Measurements from ENCODE around the gene JAKMIP1.

- TF ChIP-seq EHMT2 (IDR thresholded peaks at IDR 0.05; ENCODE audit: borderline replicate concordance, low read depth, low read length) = no peak
- no peak for TF ChIP-seq MXI1 (IDR thresholded peaks at IDR 0.05; ENCODE audit: borderline replicate concordance, low read depth, low read length)
These were observed at the start of gene JAKMIP1 for GRCh38 chr4:6200011-6200921.
